HUES48 (cell line): Measurements from ENCODE around the gene ADGB.
"Not testable (repeated sequence)": the region's sequence is repeated elsewhere in the genome, so short reads cannot be mapped to it uniquely, and the experiment has no call there.

Experiments
- H3K27ac ChIP-seq: one replicate; pipeline ENCODE4 v1.7.0; 2013; ENCODE audit warnings: low read depth, low read length, inconsistent platforms
- H3K27me3 ChIP-seq: 2 replicates; pipeline ENCODE4 v1.6.1; 2013; ENCODE audit warnings: mild to moderate bottlenecking, low read length; ENCODE audit not compliant: control insufficient read depth, insufficient read depth
- H3K36me3 ChIP-seq: 2 replicates; pipeline ENCODE4 v1.6.1; 2013; ENCODE audit warnings: low read length; ENCODE audit not compliant: control insufficient read depth, insufficient read depth
- H3K4me1 ChIP-seq: 2 replicates; pipeline ENCODE4 v1.6.1; 2013; ENCODE audit warnings: mild to moderate bottlenecking, low read length; ENCODE audit not compliant: control insufficient read depth, insufficient read depth
- H3K4me3 ChIP-seq: 2 replicates; pipeline ENCODE4 v1.5.1; 2013; ENCODE audit warnings: mild to moderate bottlenecking, low read depth, low read length
- H3K9ac ChIP-seq: 2 replicates; pipeline ENCODE4 v1.6.1; 2013; ENCODE audit warnings: mild to moderate bottlenecking, low read depth, low read length, moderate library complexity
- H3K9me3 ChIP-seq: 2 replicates; pipeline ENCODE4 v1.6.1; 2013; ENCODE audit warnings: low read length; ENCODE audit not compliant: control insufficient read depth, insufficient read depth

Gene ADGB

DNA sequence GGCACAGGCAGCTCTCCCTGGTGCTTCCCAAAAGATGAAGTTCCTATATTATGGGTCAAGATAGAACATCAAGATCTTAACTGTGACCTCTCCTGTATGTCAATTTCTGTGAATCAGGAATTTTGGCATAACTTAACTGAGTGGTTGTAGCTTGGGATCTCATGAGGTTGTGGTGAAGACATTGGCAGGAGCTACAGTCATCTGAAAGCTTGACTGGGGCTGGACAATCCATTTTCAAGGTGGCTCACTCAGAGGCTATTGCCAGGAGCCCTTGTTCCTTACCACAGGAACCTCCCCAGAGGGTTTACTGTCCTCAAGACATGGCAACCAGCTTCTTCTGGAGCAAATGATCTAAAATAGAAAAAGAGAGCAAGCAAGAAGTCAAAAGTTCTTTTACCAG, 252.2 kb downstream of the ADGB start:
- H3K27ac ChIP-seq, result no peak overlapping the region
- no peak overlapping the region for H3K4me3 ChIP-seq
- no peak overlapping the region for H3K9ac ChIP-seq
- no peaks in the 10 kb centered on the region for H3K9me3 ChIP-seq
- H3K4me1 ChIP-seq, result peaks cover 7% of the 10 kb centered on the region; the same call in 1 of the 2 replicates
- H3K27me3 ChIP-seq, result no peaks in the 10 kb centered on the region
- H3K36me3 ChIP-seq, result no peaks in the 10 kb centered on the region

DNA sequence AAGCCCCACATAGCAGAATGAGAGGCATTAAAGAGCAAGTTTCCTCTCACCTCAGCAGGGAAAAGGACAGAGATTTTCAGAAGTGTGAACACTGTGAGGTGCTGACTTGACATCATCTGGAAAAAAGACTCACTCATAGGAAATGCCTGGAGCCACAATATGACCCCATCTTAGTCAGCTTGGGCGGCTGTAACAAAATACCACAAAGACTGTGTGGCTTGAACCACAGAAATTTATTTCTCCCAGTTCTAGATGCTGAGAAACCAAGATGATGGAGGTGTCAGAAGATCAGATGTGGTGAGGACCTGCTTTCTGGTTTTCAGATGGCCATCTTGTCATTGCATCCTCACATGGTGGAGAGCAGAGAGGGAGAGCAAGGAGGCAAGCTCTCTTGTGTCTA, 253.1 kb downstream of the ADGB start:
- Histone ChIP-seq H3K4me1 (peaks cover 7% of the 10 kb centered on the region; the same call in 1 of the 2 replicates), H3K9ac (no peak overlapping the region), H3K36me3 (no peaks in the 10 kb centered on the region), H3K27me3 (no peaks in the 10 kb centered on the region), H3K4me3 (no peak overlapping the region), H3K9me3 (no peaks in the 10 kb centered on the region), H3K27ac (no peak overlapping the region)

GRCh38 chr6:146854521-146855255, 255.9 kb downstream of the ADGB start:
- not testable (repeated sequence) for H3K27me3 ChIP-seq, H3K27ac ChIP-seq, H3K4me3 ChIP-seq, H3K9ac ChIP-seq, H3K36me3 ChIP-seq, H3K9me3 ChIP-seq
- peaks cover 15% of the 10 kb centered on the region; the same call in 1 of the 2 replicates for H3K4me1 ChIP-seq

DNA sequence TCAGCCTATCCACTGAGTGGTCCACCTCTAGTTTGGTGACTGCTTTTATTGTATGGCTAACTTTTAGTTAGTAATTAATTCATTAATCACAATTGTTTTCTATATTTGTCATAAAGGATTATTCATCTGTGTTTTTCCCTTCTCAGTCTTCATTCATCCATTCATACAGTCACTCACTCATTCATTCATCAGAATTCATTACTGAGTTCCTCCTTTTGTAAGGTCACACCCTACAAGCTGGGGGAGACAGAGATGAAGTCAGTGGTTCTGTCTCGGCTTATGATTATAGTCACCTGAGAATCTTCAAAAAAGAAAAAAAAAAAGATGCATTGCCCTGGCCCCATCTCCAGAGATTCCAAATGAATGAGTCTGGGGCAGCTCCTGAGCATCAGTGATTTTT, 257.1 kb downstream of the ADGB start:
- no peaks in the 10 kb centered on the region for H3K27me3 ChIP-seq
- H3K9ac ChIP-seq, result no peak overlapping the region
- no peaks in the 10 kb centered on the region for H3K36me3 ChIP-seq
- H3K4me3 ChIP-seq, result no peak overlapping the region
- H3K4me1 ChIP-seq, result peaks cover 8% of the 10 kb centered on the region; the same call in 1 of the 2 replicates
- no peaks in the 10 kb centered on the region for H3K9me3 ChIP-seq
- no peak overlapping the region for H3K27ac ChIP-seq

DNA sequence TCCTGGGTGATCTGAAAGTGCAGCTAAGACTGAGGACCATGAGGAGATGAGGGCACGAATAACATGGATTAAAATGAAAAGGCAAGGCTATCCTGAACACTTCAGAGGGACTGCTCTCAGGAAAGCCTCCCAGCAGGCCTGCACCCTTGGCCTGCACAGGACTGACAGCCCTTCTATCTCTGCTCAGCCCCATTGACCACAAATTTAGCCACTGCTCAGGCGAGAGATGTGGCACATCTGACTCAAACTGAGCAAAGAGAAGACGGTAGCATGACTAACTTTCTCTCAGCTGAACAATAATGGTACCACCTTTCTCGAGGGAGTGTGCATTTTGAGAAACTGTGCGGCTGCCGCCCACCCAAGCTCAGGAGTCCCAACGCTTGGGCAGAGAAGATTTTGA, 257.5 kb downstream of the ADGB start:
- H3K9ac ChIP-seq, result no peak overlapping the region

DNA sequence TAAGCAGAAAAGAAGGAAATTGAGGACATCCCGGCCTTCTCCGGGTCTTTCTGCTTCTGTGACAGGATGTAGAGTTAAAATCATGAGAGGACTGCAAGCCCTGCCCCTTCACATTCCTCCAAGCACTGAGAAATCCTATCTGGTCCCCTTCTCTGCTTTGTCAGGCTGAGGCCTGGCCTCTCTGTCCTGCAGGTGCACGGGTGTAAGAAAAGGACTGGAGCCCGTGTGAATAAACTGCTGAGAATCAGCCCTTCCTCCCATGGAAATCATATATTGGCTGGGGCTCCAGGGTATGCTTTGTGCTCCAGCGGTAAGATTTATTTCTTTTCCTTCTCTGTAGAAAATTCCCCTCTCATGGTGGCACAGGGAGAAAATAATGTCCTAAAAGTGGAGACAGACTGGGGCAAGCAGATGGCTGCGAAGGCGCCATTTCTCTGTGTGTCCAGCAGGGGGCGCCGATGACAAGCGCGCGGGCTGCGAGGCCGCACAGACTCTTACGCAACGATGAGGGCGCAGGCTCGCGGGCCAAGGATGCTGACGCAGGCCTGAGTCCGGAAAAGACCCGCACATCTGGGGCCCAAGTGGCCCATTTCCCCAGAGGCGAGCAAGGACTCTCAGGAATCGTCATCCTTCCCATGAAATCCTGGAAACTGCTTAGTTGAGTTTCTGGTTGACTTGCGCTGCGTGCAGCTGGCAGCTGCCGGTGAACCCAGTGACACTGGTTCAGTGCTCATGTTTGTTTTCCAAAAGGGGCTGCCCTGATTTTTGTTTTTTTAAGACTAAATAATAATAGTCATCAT, 258.6 kb downstream of the ADGB start:
- no peaks in the 10 kb centered on the region for H3K9me3 ChIP-seq
- no peak overlapping the region for H3K9ac ChIP-seq
- no peak overlapping the region for H3K27ac ChIP-seq
- H3K36me3 ChIP-seq, result no peaks in the 10 kb centered on the region
- peaks cover 8% of the 10 kb centered on the region; the same call in 1 of the 2 replicates for H3K4me1 ChIP-seq
- H3K4me3 ChIP-seq, result peak overlapping the region; percentile 62
- H3K27me3 ChIP-seq, result no peaks in the 10 kb centered on the region

More for the DNA sequence above, 257.5 kb downstream of the ADGB start:
- Histone ChIP-seq H3K27me3 (no peaks in the 10 kb centered on the region), H3K4me1 (peaks cover 8% of the 10 kb centered on the region; the same call in 1 of the 2 replicates), H3K9me3 (no peaks in the 10 kb centered on the region), H3K4me3 (no peak overlapping the region), H3K27ac (no peak overlapping the region), H3K36me3 (no peaks in the 10 kb centered on the region)

DNA sequence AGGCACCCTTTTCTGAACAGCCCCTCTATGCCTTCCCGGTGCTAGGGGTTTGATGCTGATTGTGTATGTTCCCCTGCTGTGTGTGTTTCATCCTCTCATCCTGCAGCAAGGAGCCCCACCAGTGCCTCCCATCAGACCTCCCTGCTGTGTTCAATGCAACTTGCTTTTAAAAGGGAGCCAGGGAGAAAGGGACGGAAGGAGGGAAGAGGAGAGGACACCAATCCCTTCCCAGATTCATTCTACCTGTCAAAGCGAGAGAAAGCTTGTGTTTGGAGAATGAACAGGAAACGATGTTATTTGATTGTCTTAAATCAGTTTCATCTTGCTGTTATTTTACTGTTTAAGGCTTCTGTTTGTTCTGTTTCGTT, 259.2 kb downstream of the ADGB start:
- Histone ChIP-seq H3K4me3 (peak overlapping the region; percentile 62), H3K9ac (no peak overlapping the region), H3K27me3 (no peaks in the 10 kb centered on the region), H3K27ac (no peak overlapping the region), H3K36me3 (no peaks in the 10 kb centered on the region), H3K9me3 (no peaks in the 10 kb centered on the region), H3K4me1 (peaks cover 8% of the 10 kb centered on the region; the same call in 1 of the 2 replicates)

- H3K27ac ChIP-seq, result no peak overlapping the region
- H3K36me3 ChIP-seq, result no peaks in the 10 kb centered on the region
- H3K9me3 ChIP-seq, result no peaks in the 10 kb centered on the region
- no peak overlapping the region for H3K9ac ChIP-seq
- no peak overlapping the region for H3K4me3 ChIP-seq
- no peaks in the 10 kb centered on the region for H3K27me3 ChIP-seq
- peaks cover 8% of the 10 kb centered on the region; the same call in 1 of the 2 replicates for H3K4me1 ChIP-seq
Measured at GRCh38 chr6:146859206-146859605, 260.4 kb downstream of the ADGB start.

- H3K4me1 ChIP-seq, result peaks cover 8% of the 10 kb centered on the region; the same call in 1 of the 2 replicates
- no peaks in the 10 kb centered on the region for H3K27me3 ChIP-seq
- no peak overlapping the region for H3K9ac ChIP-seq
- H3K9me3 ChIP-seq, result no peaks in the 10 kb centered on the region
- H3K4me3 ChIP-seq, result no peak overlapping the region
- H3K27ac ChIP-seq, result no peak overlapping the region
- no peaks in the 10 kb centered on the region for H3K36me3 ChIP-seq
Measured at GRCh38 chr6:146859795-146860495, 261.2 kb downstream of the ADGB start.

- no peak overlapping the region for H3K4me3 ChIP-seq
- no peaks in the 10 kb centered on the region for H3K36me3 ChIP-seq
- no peak overlapping the region for H3K9ac ChIP-seq
- H3K27me3 ChIP-seq, result no peaks in the 10 kb centered on the region
- H3K4me1 ChIP-seq, result peaks cover 8% of the 10 kb centered on the region; the same call in 1 of the 2 replicates
- no peaks in the 10 kb centered on the region for H3K9me3 ChIP-seq
- H3K27ac ChIP-seq, result no peak overlapping the region
Measured at GRCh38 chr6:146860583-146860982, 261.8 kb downstream of the ADGB start.
